Measurements from ENCODE around the gene ZSWIM3. TPM values are rescaled to one million over a fixed set of nuclear protein-coding genes. Genes with fewer than 3 reads are reported as not detected.

The ZSWIM3 gene
- total and polyA plus RNA-seq, 3 donors from 2014 or later, result 8.0 to 12.8 (median 9.3) TPM

GRCh38 chr20:45878076-45878761 is 20.8 kb downstream of the ZSWIM3 start:
- intact Hi-C loops (cut with DNase I; ENCODE audit: low total_unique reads), result no loop called here
- H3K4me1 ChIP-seq, result peaks cover 20% of the 10 kb centered on the region
- H3K36me3 ChIP-seq (ENCODE audit: low read depth, missing control alignments), result no peaks in the 10 kb centered on the region
- WGBS, 2 donors, result 55 to 66% methylated on average over 9 to 13 of the region's 13 CpGs
- no peaks in the 10 kb centered on the region for H3K27me3 ChIP-seq
- no peaks in the 10 kb centered on the region for H3K9me3 ChIP-seq
- H3K4me3 ChIP-seq, result no peak overlapping the region
- no peak for TF ChIP-seq CTCF (IDR thresholded peaks at IDR 0.05)
- TF ChIP-seq POLR2A (IDR thresholded peaks at IDR 0.05), result no peak
- DNase-seq, result peak; percentile 72
- H3K27ac ChIP-seq, result peak overlapping the region; percentile 9 to 71

GRCh38 chr20:45880988-45881788 is 23.8 kb downstream of the ZSWIM3 start, which contains the start of gene ZSWIM1:
Gene ZSWIM1, plus strand, starts transcription at chr20:45881227. Its CDS starts 1,366 bp downstream, at chr20:45882593.
- no peak for TF ChIP-seq POLR2A (IDR thresholded peaks at IDR 0.05)
- TF ChIP-seq CTCF (IDR thresholded peaks at IDR 0.05), result no peak
- peaks cover 20% of the 10 kb centered on the region for H3K4me1 ChIP-seq
- peak within 1 kb of the TSS; percentile 53 to 76 for H3K4me3 ChIP-seq
- WGBS, 2 donors, result 0 to 1% methylated on average over 20 to 23 of the region's 23 CpGs
- H3K36me3 ChIP-seq (ENCODE audit: low read depth, missing control alignments), result no peaks in the 10 kb centered on the region
- peak; percentile 100 for DNase-seq
- peak within 1 kb of the TSS; percentile 81 to 93 for H3K27ac ChIP-seq
- intact Hi-C loops (cut with DNase I; ENCODE audit: low total_unique reads), result no loop called here
- no peaks in the 10 kb centered on the region for H3K27me3 ChIP-seq
- no peaks in the 10 kb centered on the region for H3K9me3 ChIP-seq

- no peak for DNase-seq
- Histone ChIP-seq H3K36me3 (ENCODE audit: low read depth, missing control alignments) (no peaks in the 10 kb centered on the region), H3K4me1 (peaks cover 20% of the 10 kb centered on the region), H3K9me3 (no peaks in the 10 kb centered on the region), H3K4me3 (no peak overlapping the region), H3K27me3 (no peaks in the 10 kb centered on the region), H3K27ac (no peak overlapping the region)
- TF ChIP-seq CTCF (IDR thresholded peaks at IDR 0.05), result no peak
- no peak for TF ChIP-seq POLR2A (IDR thresholded peaks at IDR 0.05)
- 79 to 80% methylated on average over 4 of the region's 4 CpGs for WGBS, 2 donors
- intact Hi-C loops (cut with DNase I; ENCODE audit: low total_unique reads), result no loop called here
These were observed 25.2 kb downstream of the ZSWIM3 start for GRCh38 chr20:45882469-45883099.

- TF ChIP-seq CTCF (IDR thresholded peaks at IDR 0.05) (no peak), POLR2A (IDR thresholded peaks at IDR 0.05) (no peak)
- intact Hi-C loops (cut with DNase I; ENCODE audit: low total_unique reads), result no loop called here
- no peak overlapping the region for H3K27ac ChIP-seq
- H3K9me3 ChIP-seq, result no peaks in the 10 kb centered on the region
- 68 to 79% methylated on average over 8 to 9 of the region's 9 CpGs for WGBS, 2 donors
- H3K27me3 ChIP-seq, result no peaks in the 10 kb centered on the region
- peaks cover 17% of the 10 kb centered on the region for H3K4me1 ChIP-seq
- no peaks in the 10 kb centered on the region for H3K36me3 ChIP-seq (ENCODE audit: low read depth, missing control alignments)
- no peak for DNase-seq
- no peak overlapping the region for H3K4me3 ChIP-seq
These were observed 25.7 kb downstream of the ZSWIM3 start for GRCh38 chr20:45883100-45883469.

All from testis (tissue), 3 donors.